Gastroesophageal sphincter (tissue), 3 donors: Measurements from ENCODE around the gene FASTKD2.
"Not testable (repeated sequence)": the region's sequence is repeated elsewhere in the genome, so short reads cannot be mapped to it uniquely, and the experiment has no call there.

Experiments used
- CTCF ChIP-seq, 4 experiments: fragments of 200-600 bp in 2 of 4; fragments of 450-650 bp in 2 of 4; sonication (generic) in 1 of 4; IDR thresholded peaks; one replicate each; pipeline ENCODE4 v1.5.1; 2017 to 2019; ENCODE audit warnings: antibody characterized with exemption in 4 of 4, mild to moderate bottlenecking in 2 of 4, moderate library complexity in 2 of 4
- POLR2A ChIP-seq, 2 donors: fragments of 450-650 bp; IDR thresholded peaks; one replicate each; pipeline ENCODE4 v1.6.1; 2017; ENCODE audit warnings: antibody characterized with exemption in 2 of 2, mild to moderate bottlenecking in 2 of 2, moderate library complexity in 1 of 2
- POLR2AphosphoS5 ChIP-seq: sonication (generic); formaldehyde crosslinking; IDR thresholded peaks from one replicate; pipeline ENCODE4 v1.6.1; 2017; ENCODE audit warnings: antibody characterized with exemption

- TF ChIP-seq POLR2A (IDR thresholded peaks at IDR 0.05); CTCF (IDR thresholded peaks at IDR 0.05); POLR2AphosphoS5: not testable (repeated sequence)
These were observed 42.2 kb downstream of the FASTKD2 start for GRCh38 chr2:206807624-206808023.
